NCI-H1436 (cell line): ENCODE data around the gene XRN2.
"Not testable (repeated sequence)": the region's sequence is repeated elsewhere in the genome, so short reads cannot be mapped to it uniquely, and the experiment has no call there.

ENCODE experiments used
- DNase-seq: peaks from one replicate; lab custom pipeline; 2025; lab: John Stamatoyannopoulos, UW

Gene XRN2

GRCh38 chr20:21387528-21387927, 84.4 kb downstream of the XRN2 start:
- peak; percentile 82 for DNase-seq

DNA sequence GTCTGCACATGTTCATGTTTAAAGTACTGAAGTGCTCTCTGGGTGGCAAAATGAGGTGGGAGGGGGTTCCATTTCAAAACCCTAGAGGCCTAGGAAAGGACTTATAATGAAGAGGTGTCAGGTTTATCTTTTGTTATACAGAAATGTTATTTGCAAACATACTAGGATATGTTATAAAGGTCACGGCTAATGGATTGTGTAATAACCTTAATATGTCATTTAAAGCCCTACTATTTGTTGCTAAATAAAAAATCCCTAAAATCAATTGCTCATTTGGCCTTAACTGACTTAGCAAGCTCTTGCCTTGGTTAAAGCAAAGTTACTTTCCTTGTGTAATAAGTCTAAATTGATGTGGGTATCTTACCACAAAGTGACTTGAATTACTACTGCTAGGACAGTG, 85.4 kb downstream of the XRN2 start:
- no peak for DNase-seq

- DNase-seq: no peak
Observed at GRCh38 chr20:21389368-21389767, 86.2 kb downstream of the XRN2 start.

DNA sequence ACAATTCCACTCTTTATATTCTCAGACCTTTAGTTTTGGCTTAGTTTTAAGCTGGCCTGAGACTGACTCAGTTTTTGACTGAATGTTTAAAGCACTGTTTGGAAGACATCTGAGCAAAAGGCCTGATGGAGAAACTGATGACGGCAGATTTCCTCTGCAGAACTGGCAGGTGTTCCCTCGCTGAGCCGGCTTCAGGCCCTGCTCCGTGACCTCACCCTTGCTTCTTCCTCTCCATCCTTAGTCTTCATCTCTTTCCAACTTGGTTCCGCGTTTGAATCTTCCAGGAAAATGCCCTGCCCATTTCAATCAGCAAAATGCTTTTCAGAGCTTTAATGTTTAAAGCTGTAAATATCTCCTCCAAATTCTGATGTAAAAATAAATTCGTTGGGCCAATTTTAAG, 87.6 kb downstream of the XRN2 start:
- no peak for DNase-seq

- no peak for DNase-seq
Observed at GRCh38 chr20:21391185-21391971, 88.2 kb downstream of the XRN2 start.

- DNase-seq: no peak
Observed at GRCh38 chr20:21391972-21392352, 88.8 kb downstream of the XRN2 start.

DNA sequence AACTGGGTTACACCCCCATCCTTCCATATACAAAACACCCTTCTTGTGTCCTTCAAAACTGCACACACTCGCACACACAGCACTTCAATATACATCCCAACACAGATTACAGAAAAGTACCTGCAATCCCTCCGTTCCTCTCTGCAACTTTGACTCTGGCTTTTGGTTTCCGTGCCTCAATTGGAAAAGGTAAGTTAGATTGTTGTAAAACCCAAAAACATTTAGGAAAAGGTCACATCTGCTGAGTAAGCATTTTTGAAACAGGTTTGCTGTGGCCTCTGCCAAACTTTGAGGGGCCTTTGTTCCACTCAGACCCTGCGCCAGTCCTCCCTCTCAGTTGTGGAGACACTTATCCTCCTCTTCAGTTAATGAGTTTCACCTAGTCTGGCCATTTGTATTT, 90.0 kb downstream of the XRN2 start:
- no peak for DNase-seq

GRCh38 chr20:21393816-21394519, 90.8 kb downstream of the XRN2 start:
- no peak for DNase-seq

- DNase-seq: no peak
Observed at GRCh38 chr20:21394551-21394950, 91.4 kb downstream of the XRN2 start.

DNA sequence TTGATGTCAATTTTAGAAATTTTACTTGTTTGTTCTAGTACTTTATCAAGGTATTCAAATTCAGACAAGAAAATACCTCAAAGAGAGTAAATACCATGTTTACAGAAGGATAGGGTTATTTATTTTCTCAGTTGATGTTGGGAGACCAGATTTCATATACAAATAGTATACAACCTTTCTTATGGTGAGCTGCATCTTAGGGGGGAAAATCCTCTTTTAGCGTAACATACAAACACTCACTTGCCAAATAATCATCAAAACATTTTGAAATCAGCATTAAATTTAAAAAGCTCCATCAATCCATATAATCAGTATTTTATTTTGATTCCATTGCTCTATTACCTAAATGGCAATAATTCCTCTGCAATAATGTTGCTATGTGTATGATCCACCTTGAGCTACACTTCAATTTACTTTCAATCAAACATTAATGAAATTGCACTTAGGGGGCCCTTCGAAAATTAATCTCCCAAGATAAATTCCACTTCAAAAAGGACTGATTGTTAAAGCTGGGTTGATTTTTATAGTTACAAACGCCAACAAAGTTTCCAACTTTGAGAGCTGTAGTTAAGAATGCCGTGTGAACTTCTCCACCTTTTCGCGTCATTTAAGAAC, 92.0 kb downstream of the XRN2 start:
- no peak for DNase-seq

DNA sequence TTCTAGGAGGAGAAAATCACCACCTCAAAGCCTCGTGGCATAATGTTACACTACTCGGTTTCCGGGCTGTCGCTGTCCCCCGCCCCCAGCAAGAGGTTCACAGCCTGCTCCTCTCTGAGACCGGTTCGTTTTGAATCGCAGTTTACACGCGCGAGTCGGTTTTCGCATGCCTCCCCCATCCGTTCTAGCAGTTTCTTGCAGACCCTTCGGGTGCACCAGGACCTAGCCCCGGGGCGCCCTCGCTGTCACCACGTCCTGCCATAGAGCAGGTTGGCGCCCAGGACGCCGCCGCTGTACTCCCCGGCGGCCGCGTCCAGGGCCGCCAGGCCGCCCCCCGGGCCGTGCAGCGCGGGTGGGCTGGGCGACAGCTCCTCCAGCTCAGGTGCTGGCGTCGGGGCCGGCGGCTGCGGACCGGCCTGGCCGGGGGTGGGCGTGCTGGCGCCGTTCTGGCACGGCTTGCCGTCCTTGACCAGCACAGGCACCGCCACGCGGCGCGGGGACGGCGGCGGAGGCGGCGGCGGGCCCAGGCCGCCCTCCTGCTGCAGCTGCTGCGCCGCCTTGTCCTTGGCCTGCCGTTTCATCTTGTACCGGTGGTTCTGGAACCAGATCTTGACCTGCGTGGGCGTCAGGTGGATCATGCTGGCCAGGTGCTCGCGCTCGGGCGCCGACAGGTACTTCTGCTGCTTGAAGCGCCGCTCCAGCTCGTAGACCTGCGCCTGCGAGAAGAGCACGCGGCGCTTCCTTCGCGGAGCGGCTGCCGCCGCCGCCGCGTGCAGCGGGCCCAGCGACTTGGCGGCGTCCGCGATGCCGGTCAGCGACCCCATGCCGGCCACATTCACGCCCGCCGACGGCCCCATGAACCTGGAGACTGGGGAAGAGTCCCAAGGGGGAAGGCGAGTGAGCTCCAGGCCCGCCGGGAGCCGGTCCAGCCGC, 92.8 kb downstream of the XRN2 start:
- no peak for DNase-seq

- no peak for DNase-seq
Observed at GRCh38 chr20:21396599-21397340, 93.6 kb downstream of the XRN2 start.

GRCh38 chr20:21397341-21398108, 94.4 kb downstream of the XRN2 start, which contains the start of gene NKX2-4:
Gene NKX2-4 (minus strand): TSS chr20:21397526. CDS start chr20:21397399, 127 bp downstream.
- DNase-seq: no peak

DNA sequence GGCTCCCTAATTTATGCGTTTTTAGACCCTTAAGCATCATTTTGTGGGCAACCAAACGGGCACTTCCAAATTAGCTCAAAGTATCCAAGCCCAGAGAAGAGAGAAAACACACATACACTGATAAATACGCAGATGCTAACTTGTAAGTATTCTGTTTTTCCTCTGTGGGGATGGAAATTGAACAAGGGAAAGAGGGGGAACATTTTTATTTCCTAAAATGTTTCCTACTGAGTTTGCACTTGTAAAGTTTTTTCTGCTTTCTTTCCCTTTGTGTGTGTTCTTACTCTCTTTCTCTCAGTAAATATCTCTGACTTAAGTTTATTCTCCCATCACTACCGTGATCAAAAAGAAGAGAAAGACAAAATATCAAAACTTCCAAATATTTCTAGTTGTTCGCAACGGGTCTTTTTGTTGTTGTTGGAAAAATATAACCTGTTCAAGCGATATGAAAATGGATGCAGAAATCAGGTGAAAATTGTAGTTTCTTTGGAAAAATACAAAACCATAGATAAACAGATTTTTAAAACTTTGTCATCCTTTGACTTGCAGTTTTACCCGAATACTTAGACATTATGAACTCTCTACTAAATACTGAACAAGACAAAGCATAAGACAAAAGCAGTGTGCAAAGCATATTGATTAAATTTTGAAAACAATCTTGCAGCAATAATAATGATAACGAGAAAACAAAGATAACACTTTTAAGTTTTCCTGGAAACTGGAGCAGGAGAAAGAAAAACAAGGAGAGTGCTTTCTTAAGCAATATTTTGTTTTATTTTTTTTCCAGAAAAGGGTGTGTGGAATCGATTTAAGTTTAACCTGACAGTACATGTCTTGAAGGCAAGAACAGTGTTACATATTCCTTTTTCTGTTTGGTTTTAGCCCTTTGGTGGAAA, 95.2 kb downstream of the XRN2 start:
- no peak for DNase-seq

GRCh38 chr20:21399005-21399475, 95.9 kb downstream of the XRN2 start:
- DNase-seq: no peak

DNA sequence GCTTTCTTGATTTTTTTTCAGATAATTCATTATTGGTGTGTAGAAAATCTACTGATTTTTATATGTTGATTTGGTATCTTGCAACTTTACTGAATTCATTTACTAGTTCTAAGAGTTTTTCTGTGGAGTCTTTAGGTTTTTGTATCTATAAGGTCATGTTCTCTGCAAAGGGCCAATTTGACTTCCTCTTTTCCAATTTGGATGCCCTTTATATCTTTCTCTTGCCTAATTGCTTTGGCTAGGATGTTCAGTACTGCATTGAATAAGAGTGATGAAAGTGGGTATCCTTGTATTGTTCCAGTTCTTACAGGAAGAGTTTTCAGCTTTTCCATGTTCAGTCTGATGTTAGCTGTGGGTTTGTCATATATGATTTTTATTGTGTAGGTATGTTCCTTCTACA, 108.6 kb downstream of the XRN2 start:
- no peak for DNase-seq

- DNase-seq: not testable (repeated sequence)
Observed at GRCh38 chr20:21413996-21414395, 110.9 kb downstream of the XRN2 start.

- DNase-seq: not testable (repeated sequence)
Observed at GRCh38 chr20:21419147-21419546, 116.0 kb downstream of the XRN2 start.

DNA sequence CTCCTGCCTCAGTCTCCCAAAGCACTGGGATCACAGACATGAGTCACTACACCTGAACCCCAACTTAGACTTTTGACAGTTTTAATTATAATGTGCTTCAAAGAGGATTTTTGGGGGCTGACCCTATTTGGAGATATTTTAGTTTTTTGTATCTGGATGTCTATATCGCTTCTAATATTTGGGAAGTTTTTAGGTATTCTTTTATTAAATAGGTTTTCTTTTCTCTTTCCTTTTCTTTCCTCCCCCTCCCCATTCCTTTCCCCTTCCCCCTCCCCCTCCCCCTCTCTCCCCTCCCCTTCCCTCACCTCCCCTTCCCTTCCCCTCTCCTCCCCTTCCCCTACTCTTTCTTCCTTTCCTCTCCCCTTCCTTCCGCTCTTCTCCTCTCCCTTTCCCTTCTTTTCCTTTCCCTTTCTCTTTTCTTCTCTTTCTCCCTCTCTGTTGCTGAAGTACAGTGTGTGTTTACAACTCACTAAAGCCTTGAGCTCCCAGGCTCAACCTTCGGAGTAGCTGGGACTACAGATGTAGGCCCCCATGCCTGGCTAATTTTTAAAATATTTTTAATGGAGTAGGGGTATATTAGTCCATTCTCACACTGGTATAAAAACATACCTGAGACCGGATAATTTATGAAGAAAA, 118.6 kb downstream of the XRN2 start:
- DNase-seq: no peak
